ENCODE results near the gene SEC14L1.
"Not testable (repeated sequence)": the region's sequence is repeated elsewhere in the genome, so short reads cannot be mapped to it uniquely, and the experiment has no call there.

Gene SEC14L1

GRCh38 chr17:77150196-77150595 is 9.4 kb downstream of the SEC14L1 start:
- WGBS (ENCODE audit: extremely low coverage, insufficient coverage, insufficient read length), result no CpG with 5 or more reads among the region's 5 CpGs
- Histone ChIP-seq H3K79me1 (ENCODE audit: low read length) (peaks cover 3% of the 10 kb centered on the region), H3K4me3 (ENCODE audit: low read depth, low read length) (no peak overlapping the region), H2AK5ac (ENCODE audit: low read length) (no peak overlapping the region), H2BK12ac (ENCODE audit: low read length) (no peak overlapping the region), H2BK5ac (ENCODE audit: low read depth, low read length, poor library complexity) (no peak overlapping the region), H2BK120ac (ENCODE audit: insufficient read depth, low read length, poor library complexity) (no peak overlapping the region), H3K23ac (ENCODE audit: low read length) (no peak overlapping the region), H3K27ac (ENCODE audit: low read depth, low read length) (no peak overlapping the region), H2AFZ (ENCODE audit: insufficient read depth, low read length, poor library complexity) (no peak overlapping the region), H3K9ac (ENCODE audit: low read length) (no peak overlapping the region), H4K12ac (ENCODE audit: low read depth, low read length) (no peak overlapping the region), H3K36me3 (ENCODE audit: control insufficient read depth in 1 of 2, insufficient read depth in 2 of 2, low read length in 2 of 2) (peaks cover 16 to 20% of the 10 kb centered on the region in 2 experiments), H3K14ac (ENCODE audit: low read length) (no peak overlapping the region), H3K18ac (ENCODE audit: low read length) (no peak overlapping the region), H3K79me2 (ENCODE audit: control insufficient read depth, insufficient read depth, low read length, poor library complexity) (peaks cover 2% of the 10 kb centered on the region), H3K4me1 (ENCODE audit: control insufficient read depth in 1 of 2, insufficient read depth in 2 of 2, low read length in 2 of 2) (peaks cover 7 to 9% of the 10 kb centered on the region in 2 experiments), H3K27me3 (ENCODE audit: insufficient read depth, low read length) (no peaks in the 10 kb centered on the region), H4K91ac (ENCODE audit: low read depth, low read length) (no peak overlapping the region), H4K8ac (ENCODE audit: low read depth, low read length) (no peak overlapping the region), H3K4me2 (ENCODE audit: low read length) (no peak overlapping the region), H3K4ac (ENCODE audit: low read depth, low read length) (no peak overlapping the region), H3K9me3 (ENCODE audit: insufficient read depth, low read depth, low read length) (no peaks in the 10 kb centered on the region)
- no peak for DNase-seq

DNA sequence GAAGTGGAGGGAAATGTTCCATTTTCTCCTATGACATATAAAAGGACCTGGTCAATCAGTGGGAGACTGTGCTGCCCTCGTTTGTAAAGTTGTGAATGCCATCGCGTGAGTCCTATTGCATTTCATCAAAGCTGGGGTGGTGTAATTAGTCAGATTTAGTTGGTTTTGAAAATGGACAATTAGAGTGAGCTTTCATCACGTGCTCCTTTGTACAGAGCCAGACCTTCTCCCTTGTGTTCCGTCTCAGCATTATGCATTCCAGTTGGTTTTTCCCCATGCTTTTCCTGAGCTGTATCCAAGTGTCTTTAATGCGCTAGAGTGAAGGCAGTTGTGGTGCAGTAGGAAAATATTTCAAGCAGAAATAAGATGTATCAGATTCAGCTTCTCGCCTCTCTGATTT is 10.4 kb downstream of the SEC14L1 start:
- Histone ChIP-seq H3K4ac (ENCODE audit: low read depth, low read length) (no peak overlapping the region), H3K23ac (ENCODE audit: low read length) (no peak overlapping the region), H3K4me2 (ENCODE audit: low read length) (no peak overlapping the region), H3K4me1 (ENCODE audit: control insufficient read depth in 1 of 2, insufficient read depth in 2 of 2, low read length in 2 of 2) (no peaks in the 10 kb centered on the region), H3K9ac (ENCODE audit: low read length) (no peak overlapping the region), H3K4me3 (ENCODE audit: low read depth, low read length) (no peak overlapping the region), H2BK12ac (ENCODE audit: low read length) (no peak overlapping the region), H2AFZ (ENCODE audit: insufficient read depth, low read length, poor library complexity) (no peak overlapping the region), H2BK5ac (ENCODE audit: low read depth, low read length, poor library complexity) (no peak overlapping the region), H3K14ac (ENCODE audit: low read length) (no peak overlapping the region), H3K18ac (ENCODE audit: low read length) (no peak overlapping the region), H3K27me3 (ENCODE audit: insufficient read depth, low read length) (no peaks in the 10 kb centered on the region), H4K12ac (ENCODE audit: low read depth, low read length) (no peak overlapping the region), H2AK5ac (ENCODE audit: low read length) (no peak overlapping the region), H3K79me1 (ENCODE audit: low read length) (peaks cover under 1% of the 10 kb centered on the region), H2BK120ac (ENCODE audit: insufficient read depth, low read length, poor library complexity) (no peak overlapping the region), H3K79me2 (ENCODE audit: control insufficient read depth, insufficient read depth, low read length, poor library complexity) (no peaks in the 10 kb centered on the region), H3K36me3 (ENCODE audit: control insufficient read depth in 1 of 2, insufficient read depth in 2 of 2, low read length in 2 of 2) (peaks cover 16 to 20% of the 10 kb centered on the region in 2 experiments), H3K27ac (ENCODE audit: low read depth, low read length) (no peak overlapping the region), H4K91ac (ENCODE audit: low read depth, low read length) (no peak overlapping the region), H3K9me3 (ENCODE audit: insufficient read depth, low read depth, low read length) (no peaks in the 10 kb centered on the region), H4K8ac (ENCODE audit: low read depth, low read length) (no peak overlapping the region)
- DNase-seq, result no peak
- no CpG with 5 or more reads among the region's 7 CpGs for WGBS (ENCODE audit: extremely low coverage, insufficient coverage, insufficient read length)

DNA sequence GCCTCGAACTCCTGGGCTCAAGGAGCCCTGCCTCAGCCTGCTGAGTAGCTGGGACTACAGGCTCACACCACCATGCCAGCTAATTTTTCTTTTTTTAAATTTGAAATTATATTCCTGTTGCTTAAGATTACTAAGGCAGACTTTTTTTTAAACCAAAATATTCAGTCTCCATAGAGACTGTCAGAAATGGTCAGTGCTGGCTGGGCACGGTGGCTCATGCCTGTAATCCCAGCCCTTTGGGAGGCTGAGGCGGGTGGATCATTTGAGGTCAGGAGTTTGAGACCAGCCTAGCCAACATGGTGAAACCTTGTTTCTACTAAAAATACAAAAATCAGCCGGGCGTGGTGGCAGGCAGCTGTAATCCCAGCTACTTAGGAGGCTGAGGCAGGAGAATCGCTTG is 11.3 kb downstream of the SEC14L1 start:
- not testable (repeated sequence) for H3K4me3 ChIP-seq (ENCODE audit: low read depth, low read length); H3K9me3 ChIP-seq (ENCODE audit: insufficient read depth, low read depth, low read length); H4K8ac ChIP-seq (ENCODE audit: low read depth, low read length); H3K4me2 ChIP-seq (ENCODE audit: low read length); DNase-seq; H3K18ac ChIP-seq (ENCODE audit: low read length); H3K4ac ChIP-seq (ENCODE audit: low read depth, low read length); H3K9ac ChIP-seq (ENCODE audit: low read length); H2BK120ac ChIP-seq (ENCODE audit: insufficient read depth, low read length, poor library complexity); H3K27me3 ChIP-seq (ENCODE audit: insufficient read depth, low read length); H2BK5ac ChIP-seq (ENCODE audit: low read depth, low read length, poor library complexity); H3K79me2 ChIP-seq (ENCODE audit: control insufficient read depth, insufficient read depth, low read length, poor library complexity); H3K23ac ChIP-seq (ENCODE audit: low read length); H2AK5ac ChIP-seq (ENCODE audit: low read length); H4K12ac ChIP-seq (ENCODE audit: low read depth, low read length); H4K91ac ChIP-seq (ENCODE audit: low read depth, low read length); H2AFZ ChIP-seq (ENCODE audit: insufficient read depth, low read length, poor library complexity); H3K27ac ChIP-seq (ENCODE audit: low read depth, low read length); H3K79me1 ChIP-seq (ENCODE audit: low read length); H2BK12ac ChIP-seq (ENCODE audit: low read length); H3K4me1 ChIP-seq (ENCODE audit: control insufficient read depth in 1 of 2, insufficient read depth in 2 of 2, low read length in 2 of 2); H3K14ac ChIP-seq (ENCODE audit: low read length)
- no CpG with 5 or more reads among the region's 6 CpGs for WGBS (ENCODE audit: extremely low coverage, insufficient coverage, insufficient read length)
- peaks cover 14 to 18% of the 10 kb centered on the region in 2 experiments for H3K36me3 ChIP-seq (ENCODE audit: control insufficient read depth in 1 of 2, insufficient read depth in 2 of 2, low read length in 2 of 2)

GRCh38 chr17:77153472-77153871 is 12.7 kb downstream of the SEC14L1 start:
- no peak overlapping the region for H4K91ac ChIP-seq (ENCODE audit: low read depth, low read length)
- H2AFZ ChIP-seq (ENCODE audit: insufficient read depth, low read length, poor library complexity), result no peak overlapping the region
- no peak for DNase-seq
- no peak overlapping the region for H3K23ac ChIP-seq (ENCODE audit: low read length)
- no CpG with 5 or more reads among the region's 1 CpG for WGBS (ENCODE audit: extremely low coverage, insufficient coverage, insufficient read length)
- no peak overlapping the region for H4K12ac ChIP-seq (ENCODE audit: low read depth, low read length)
- H3K36me3 ChIP-seq (ENCODE audit: control insufficient read depth in 1 of 2, insufficient read depth in 2 of 2, low read length in 2 of 2), result peaks cover 6 to 10% of the 10 kb centered on the region in 2 experiments
- no peak overlapping the region for H3K14ac ChIP-seq (ENCODE audit: low read length)
- H3K18ac ChIP-seq (ENCODE audit: low read length), result no peak overlapping the region
- H2AK5ac ChIP-seq (ENCODE audit: low read length), result no peak overlapping the region
- no peaks in the 10 kb centered on the region for H3K79me1 ChIP-seq (ENCODE audit: low read length)
- no peaks in the 10 kb centered on the region for H3K27me3 ChIP-seq (ENCODE audit: insufficient read depth, low read length)
- H3K9ac ChIP-seq (ENCODE audit: low read length), result no peak overlapping the region
- peaks cover 0 to 3% of the 10 kb centered on the region in 2 experiments for H3K4me1 ChIP-seq (ENCODE audit: control insufficient read depth in 1 of 2, insufficient read depth in 2 of 2, low read length in 2 of 2)
- no peak overlapping the region for H3K27ac ChIP-seq (ENCODE audit: low read depth, low read length)
- no peak overlapping the region for H3K4me2 ChIP-seq (ENCODE audit: low read length)
- H3K79me2 ChIP-seq (ENCODE audit: control insufficient read depth, insufficient read depth, low read length, poor library complexity), result no peaks in the 10 kb centered on the region
- H4K8ac ChIP-seq (ENCODE audit: low read depth, low read length), result no peak overlapping the region
- H3K4ac ChIP-seq (ENCODE audit: low read depth, low read length), result no peak overlapping the region
- H3K4me3 ChIP-seq (ENCODE audit: low read depth, low read length), result no peak overlapping the region
- H3K9me3 ChIP-seq (ENCODE audit: insufficient read depth, low read depth, low read length), result no peaks in the 10 kb centered on the region
- no peak overlapping the region for H2BK5ac ChIP-seq (ENCODE audit: low read depth, low read length, poor library complexity)
- H2BK12ac ChIP-seq (ENCODE audit: low read length), result no peak overlapping the region
- H2BK120ac ChIP-seq (ENCODE audit: insufficient read depth, low read length, poor library complexity), result no peak overlapping the region

All from trophoblast cell (in vitro differentiated cells and primary cell).